Islet precursor cell (in vitro differentiated cells): ENCODE results near the gene ATP5MG.
"Not testable (repeated sequence)": the region's sequence is repeated elsewhere in the genome, so short reads cannot be mapped to it uniquely, and the experiment has no call there.

Experiments
- DNase-seq: peaks from one replicate; pipeline ENCODE4 v3.0.0-alpha.2; 2018

ATP5MG gene

GRCh38 chr11:118401151-118401879 is at the start of gene ATP5MG:
ATP5MG (plus strand) TSS chr11:118401606; CDS start chr11:118401666, 60 bp downstream.
- DNase-seq = peak; percentile 90

GRCh38 chr11:118353084-118353710 is 48.2 kb upstream of the ATP5MG start:
- no peak for DNase-seq

- DNase-seq = no peak
These were observed 43.3 kb upstream of the ATP5MG start for GRCh38 chr11:118358071-118358470.

- DNase-seq = peak; percentile 94
These were observed 42.0 kb upstream of the ATP5MG start, which contains the start of gene UBE4A for GRCh38 chr11:118359295-118359958. UBE4A (plus strand) TSS chr11:118359600; CDS start chr11:118365081, 5,481 bp downstream.

GRCh38 chr11:118364956-118365615 is 36.3 kb upstream of the ATP5MG start:
- DNase-seq = no peak

- DNase-seq = no peak
These were observed 35.1 kb upstream of the ATP5MG start for GRCh38 chr11:118366287-118366686.

GRCh38 chr11:118370774-118371173 is 30.6 kb upstream of the ATP5MG start:
- no peak for DNase-seq

- DNase-seq = no peak
These were observed 28.1 kb upstream of the ATP5MG start for GRCh38 chr11:118373263-118373662.

GRCh38 chr11:118373871-118374270 is 27.5 kb upstream of the ATP5MG start:
- no peak for DNase-seq

- DNase-seq = no peak
These were observed 26.7 kb upstream of the ATP5MG start for GRCh38 chr11:118374729-118375128.

- no peak for DNase-seq
These were observed 25.4 kb upstream of the ATP5MG start for GRCh38 chr11:118375978-118376377.

GRCh38 chr11:118379497-118379896 is 21.9 kb upstream of the ATP5MG start:
- no peak for DNase-seq

- DNase-seq = peak; percentile 56
These were observed 20.8 kb upstream of the ATP5MG start for GRCh38 chr11:118380571-118380970.

GRCh38 chr11:118382954-118383353 is 18.5 kb upstream of the ATP5MG start:
- no peak for DNase-seq

GRCh38 chr11:118383657-118384056 is 17.7 kb upstream of the ATP5MG start:
- no peak for DNase-seq

GRCh38 chr11:118396097-118396501 is 5.3 kb upstream of the ATP5MG start:
- no peak for DNase-seq

- no peak for DNase-seq
These were observed 4.0 kb upstream of the ATP5MG start for GRCh38 chr11:118397448-118397847.

- DNase-seq = no peak
These were observed 2.4 kb upstream of the ATP5MG start for GRCh38 chr11:118398791-118399559.

- DNase-seq = no peak
These were observed 629 bp downstream of the ATP5MG start for GRCh38 chr11:118401880-118402590.

GRCh38 chr11:118402594-118402993 is 1.2 kb downstream of the ATP5MG start:
- not testable (repeated sequence) for DNase-seq

- no peak for DNase-seq
These were observed 5.3 kb downstream of the ATP5MG start for GRCh38 chr11:118406599-118407166.
